Measurements from ENCODE around the gene TLNRD1.

The TLNRD1 gene

DNA sequence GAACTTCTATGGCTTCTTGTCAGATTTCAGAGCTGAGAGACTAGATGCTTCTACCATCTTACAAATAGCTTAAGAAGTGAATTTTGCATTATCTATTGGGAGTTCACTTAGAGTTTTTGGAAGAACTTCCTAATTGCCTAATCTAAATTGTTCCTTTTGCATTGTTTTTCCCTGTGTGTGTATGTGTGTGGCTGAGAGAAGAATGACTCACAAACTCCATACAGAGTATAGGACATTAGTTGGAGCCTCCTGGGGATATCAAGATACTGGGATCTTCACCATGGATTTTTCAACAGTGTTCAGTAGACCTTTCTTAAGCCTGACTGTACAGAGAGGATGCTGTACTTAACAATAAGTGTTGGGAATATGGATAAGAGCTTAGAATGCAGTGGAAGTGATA lies 10.9 kb downstream of the TLNRD1 start:
- Histone ChIP-seq H2BK12ac (ENCODE audit: low read length in 2 of 2) (no peak overlapping the region), H2BK120ac (ENCODE audit: low read depth, low read length) (no peak overlapping the region), H3K23ac (ENCODE audit: low read length in 2 of 2) (no peak overlapping the region), H4K91ac (ENCODE audit: low read length) (no peak overlapping the region), H3K4me2 (ENCODE audit: low read length, poor library complexity, severe bottlenecking) (no peak overlapping the region), H3K4ac (ENCODE audit: low read depth in 1 of 2, low read length in 2 of 2) (no peak overlapping the region), H3K4me1 (ENCODE audit: control insufficient read depth, insufficient read depth, low read depth, low read length) (no peaks in the 10 kb centered on the region), H3K14ac (ENCODE audit: low read length in 2 of 2) (no peak overlapping the region), H2BK15ac (ENCODE audit: low read depth, poor library complexity, severe bottlenecking) (no peak overlapping the region), H3K18ac (ENCODE audit: low read depth in 1 of 2, low read length in 2 of 2) (no peak overlapping the region), H2AFZ (ENCODE audit: low read depth, low read length) (no peak overlapping the region), H3K36me3 (ENCODE audit: control insufficient read depth in 1 of 2, insufficient read depth in 2 of 2, low read depth in 1 of 2, low read length in 2 of 2) (peaks cover 0 to 2% of the 10 kb centered on the region in 2 experiments), H3K27me3 (ENCODE audit: control insufficient read depth in 1 of 2, insufficient read depth in 1 of 2, low read length in 2 of 2) (no peaks in the 10 kb centered on the region), H2AK5ac (ENCODE audit: low read length, severe bottlenecking) (no peak overlapping the region), H3K79me1 (replicated peaks; ENCODE audit: low read length, poor library complexity, severe bottlenecking) (peaks cover 19% of the 10 kb centered on the region), H3K9me3 (ENCODE audit: control insufficient read depth, low read length) (no peaks in the 10 kb centered on the region), H3K9ac (ENCODE audit: low read length) (no peak overlapping the region), H3K27ac (ENCODE audit: low read length, poor library complexity, severe bottlenecking) (no peak overlapping the region), H4K8ac (ENCODE audit: low read length) (no peak overlapping the region), H3K4me3 (ENCODE audit: insufficient read depth in 1 of 2, low read depth in 1 of 2, low read length in 2 of 2) (no peak overlapping the region), H2BK5ac (ENCODE audit: low read depth, low read length, poor library complexity, severe bottlenecking) (no peak overlapping the region)
- peak; percentile 42 for DNase-seq

GRCh38 chr15:81012588-81012987 lies 11.9 kb downstream of the TLNRD1 start:
- Histone ChIP-seq H4K91ac (ENCODE audit: low read length) (no peak overlapping the region), H4K8ac (ENCODE audit: low read length) (no peak overlapping the region), H3K4me2 (ENCODE audit: low read length, poor library complexity, severe bottlenecking) (no peak overlapping the region), H3K4me3 (ENCODE audit: insufficient read depth in 1 of 2, low read depth in 1 of 2, low read length in 2 of 2) (no peak overlapping the region), H3K4me1 (ENCODE audit: control insufficient read depth, insufficient read depth, low read depth, low read length) (no peaks in the 10 kb centered on the region), H3K36me3 (ENCODE audit: control insufficient read depth in 1 of 2, insufficient read depth in 2 of 2, low read depth in 1 of 2, low read length in 2 of 2) (peaks cover 0 to 2% of the 10 kb centered on the region in 2 experiments), H2AK5ac (ENCODE audit: low read length, severe bottlenecking) (no peak overlapping the region), H2BK5ac (ENCODE audit: low read depth, low read length, poor library complexity, severe bottlenecking) (no peak overlapping the region), H3K9me3 (ENCODE audit: control insufficient read depth, low read length) (no peaks in the 10 kb centered on the region), H3K9ac (ENCODE audit: low read length) (no peak overlapping the region), H3K18ac (ENCODE audit: low read depth in 1 of 2, low read length in 2 of 2) (no peak overlapping the region), H3K4ac (ENCODE audit: low read depth in 1 of 2, low read length in 2 of 2) (no peak overlapping the region), H3K27ac (ENCODE audit: low read length, poor library complexity, severe bottlenecking) (no peak overlapping the region), H2BK15ac (ENCODE audit: low read depth, poor library complexity, severe bottlenecking) (no peak overlapping the region), H3K23ac (ENCODE audit: low read length in 2 of 2) (no peak overlapping the region), H3K79me1 (replicated peaks; ENCODE audit: low read length, poor library complexity, severe bottlenecking) (peaks cover 13% of the 10 kb centered on the region), H3K14ac (ENCODE audit: low read length in 2 of 2) (no peak overlapping the region), H2BK12ac (ENCODE audit: low read length in 2 of 2) (no peak overlapping the region), H2BK120ac (ENCODE audit: low read depth, low read length) (no peak overlapping the region), H3K27me3 (ENCODE audit: control insufficient read depth in 1 of 2, insufficient read depth in 1 of 2, low read length in 2 of 2) (no peaks in the 10 kb centered on the region), H2AFZ (ENCODE audit: low read depth, low read length) (no peak overlapping the region)
- 95% methylated on average over 2 of the region's 2 CpGs for WGBS
- no peak for DNase-seq

- no peak overlapping the region for H2BK5ac ChIP-seq (ENCODE audit: low read depth, low read length, poor library complexity, severe bottlenecking)
- H2AK5ac ChIP-seq (ENCODE audit: low read length, severe bottlenecking) = no peak overlapping the region
- no peak overlapping the region for H4K91ac ChIP-seq (ENCODE audit: low read length)
- no peak overlapping the region for H3K4me3 ChIP-seq (ENCODE audit: insufficient read depth in 1 of 2, low read depth in 1 of 2, low read length in 2 of 2)
- H3K4me1 ChIP-seq (ENCODE audit: control insufficient read depth, insufficient read depth, low read depth, low read length) = no peaks in the 10 kb centered on the region
- no peak for DNase-seq
- H4K8ac ChIP-seq (ENCODE audit: low read length) = no peak overlapping the region
- no peak overlapping the region for H3K18ac ChIP-seq (ENCODE audit: low read depth in 1 of 2, low read length in 2 of 2)
- no peak overlapping the region for H3K14ac ChIP-seq (ENCODE audit: low read length in 2 of 2)
- peaks cover 9% of the 10 kb centered on the region for H3K79me1 ChIP-seq (replicated peaks; ENCODE audit: low read length, poor library complexity, severe bottlenecking)
- no peaks in the 10 kb centered on the region for H3K27me3 ChIP-seq (ENCODE audit: control insufficient read depth in 1 of 2, insufficient read depth in 1 of 2, low read length in 2 of 2)
- no peak overlapping the region for H3K9ac ChIP-seq (ENCODE audit: low read length)
- H2BK120ac ChIP-seq (ENCODE audit: low read depth, low read length) = no peak overlapping the region
- H3K27ac ChIP-seq (ENCODE audit: low read length, poor library complexity, severe bottlenecking) = no peak overlapping the region
- H3K23ac ChIP-seq (ENCODE audit: low read length in 2 of 2) = no peak overlapping the region
- H2BK12ac ChIP-seq (ENCODE audit: low read length in 2 of 2) = no peak overlapping the region
- no peak overlapping the region for H2BK15ac ChIP-seq (ENCODE audit: low read depth, poor library complexity, severe bottlenecking)
- H2AFZ ChIP-seq (ENCODE audit: low read depth, low read length) = no peak overlapping the region
- H3K36me3 ChIP-seq (ENCODE audit: control insufficient read depth in 1 of 2, insufficient read depth in 2 of 2, low read depth in 1 of 2, low read length in 2 of 2) = no peaks in the 10 kb centered on the region
- H3K9me3 ChIP-seq (ENCODE audit: control insufficient read depth, low read length) = no peaks in the 10 kb centered on the region
- 85% methylated on average over 4 of the region's 4 CpGs for WGBS
- no peak overlapping the region for H3K4ac ChIP-seq (ENCODE audit: low read depth in 1 of 2, low read length in 2 of 2)
- H3K4me2 ChIP-seq (ENCODE audit: low read length, poor library complexity, severe bottlenecking) = no peak overlapping the region
Measured at GRCh38 chr15:81013396-81013929, 12.7 kb downstream of the TLNRD1 start.

GRCh38 chr15:81014446-81015093 lies 13.8 kb downstream of the TLNRD1 start:
- Histone ChIP-seq H2BK5ac (ENCODE audit: low read depth, low read length, poor library complexity, severe bottlenecking) (no peak overlapping the region), H3K79me1 (replicated peaks; ENCODE audit: low read length, poor library complexity, severe bottlenecking) (peaks cover 9% of the 10 kb centered on the region), H2BK120ac (ENCODE audit: low read depth, low read length) (no peak overlapping the region), H3K4ac (ENCODE audit: low read depth in 1 of 2, low read length in 2 of 2) (no peak overlapping the region), H3K9me3 (ENCODE audit: control insufficient read depth, low read length) (no peaks in the 10 kb centered on the region), H4K8ac (ENCODE audit: low read length) (no peak overlapping the region), H3K4me3 (ENCODE audit: insufficient read depth in 1 of 2, low read depth in 1 of 2, low read length in 2 of 2) (no peak overlapping the region), H2AK5ac (ENCODE audit: low read length, severe bottlenecking) (no peak overlapping the region), H2AFZ (ENCODE audit: low read depth, low read length) (no peak overlapping the region), H3K36me3 (ENCODE audit: control insufficient read depth in 1 of 2, insufficient read depth in 2 of 2, low read depth in 1 of 2, low read length in 2 of 2) (no peaks in the 10 kb centered on the region), H2BK12ac (ENCODE audit: low read length in 2 of 2) (no peak overlapping the region), H2BK15ac (ENCODE audit: low read depth, poor library complexity, severe bottlenecking) (no peak overlapping the region), H3K27ac (ENCODE audit: low read length, poor library complexity, severe bottlenecking) (no peak overlapping the region), H3K27me3 (ENCODE audit: control insufficient read depth in 1 of 2, insufficient read depth in 1 of 2, low read length in 2 of 2) (no peaks in the 10 kb centered on the region), H3K4me2 (ENCODE audit: low read length, poor library complexity, severe bottlenecking) (no peak overlapping the region), H3K14ac (ENCODE audit: low read length in 2 of 2) (no peak overlapping the region), H3K4me1 (ENCODE audit: control insufficient read depth, insufficient read depth, low read depth, low read length) (no peaks in the 10 kb centered on the region), H3K9ac (ENCODE audit: low read length) (no peak overlapping the region), H3K18ac (ENCODE audit: low read depth in 1 of 2, low read length in 2 of 2) (no peak overlapping the region), H4K91ac (ENCODE audit: low read length) (no peak overlapping the region), H3K23ac (ENCODE audit: low read length in 2 of 2) (no peak overlapping the region)
- DNase-seq = no peak
- WGBS = 100% methylated on average over 7 of the region's 9 CpGs

Data from mesenchymal stem cell (in vitro differentiated cells and primary cell).